Epithelial cell of proximal tubule (primary cell): Measurements from ENCODE around the gene APPBP2. TPM values are rescaled to one million over a fixed set of nuclear protein-coding genes. Genes with fewer than 3 reads are reported as not detected.

ENCODE experiments used
- DNase-seq: peaks from one replicate; pipeline ENCODE4 v3.0.0-alpha.2; 2011; ENCODE audit warnings: low read depth
- H3K4me3 ChIP-seq: 2 replicates; pipeline ENCODE4 v1.5.1; 2011; ENCODE audit warnings: low read depth, mild to moderate bottlenecking, low read length
- total RNA-seq: library from RNA; depleted of rRNA; stranded (reverse); fragments of >200 nt; gene quantifications from 2 replicates; pipeline ENCODE4 v1.2.3, GENCODE V29; 2015
- TF ChIP-seq, protein P1 (sequence below): conservative IDR thresholded peaks from 2 replicates; pipeline ENCODE4 v1.5.1; 2012; ENCODE audit warnings: low read depth, mild to moderate bottlenecking, low read length

Gene APPBP2, protein sequence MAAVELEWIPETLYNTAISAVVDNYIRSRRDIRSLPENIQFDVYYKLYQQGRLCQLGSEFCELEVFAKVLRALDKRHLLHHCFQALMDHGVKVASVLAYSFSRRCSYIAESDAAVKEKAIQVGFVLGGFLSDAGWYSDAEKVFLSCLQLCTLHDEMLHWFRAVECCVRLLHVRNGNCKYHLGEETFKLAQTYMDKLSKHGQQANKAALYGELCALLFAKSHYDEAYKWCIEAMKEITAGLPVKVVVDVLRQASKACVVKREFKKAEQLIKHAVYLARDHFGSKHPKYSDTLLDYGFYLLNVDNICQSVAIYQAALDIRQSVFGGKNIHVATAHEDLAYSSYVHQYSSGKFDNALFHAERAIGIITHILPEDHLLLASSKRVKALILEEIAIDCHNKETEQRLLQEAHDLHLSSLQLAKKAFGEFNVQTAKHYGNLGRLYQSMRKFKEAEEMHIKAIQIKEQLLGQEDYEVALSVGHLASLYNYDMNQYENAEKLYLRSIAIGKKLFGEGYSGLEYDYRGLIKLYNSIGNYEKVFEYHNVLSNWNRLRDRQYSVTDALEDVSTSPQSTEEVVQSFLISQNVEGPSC
- total RNA-seq: 14.5 and 16.5 TPM in 2 replicates

DNA sequence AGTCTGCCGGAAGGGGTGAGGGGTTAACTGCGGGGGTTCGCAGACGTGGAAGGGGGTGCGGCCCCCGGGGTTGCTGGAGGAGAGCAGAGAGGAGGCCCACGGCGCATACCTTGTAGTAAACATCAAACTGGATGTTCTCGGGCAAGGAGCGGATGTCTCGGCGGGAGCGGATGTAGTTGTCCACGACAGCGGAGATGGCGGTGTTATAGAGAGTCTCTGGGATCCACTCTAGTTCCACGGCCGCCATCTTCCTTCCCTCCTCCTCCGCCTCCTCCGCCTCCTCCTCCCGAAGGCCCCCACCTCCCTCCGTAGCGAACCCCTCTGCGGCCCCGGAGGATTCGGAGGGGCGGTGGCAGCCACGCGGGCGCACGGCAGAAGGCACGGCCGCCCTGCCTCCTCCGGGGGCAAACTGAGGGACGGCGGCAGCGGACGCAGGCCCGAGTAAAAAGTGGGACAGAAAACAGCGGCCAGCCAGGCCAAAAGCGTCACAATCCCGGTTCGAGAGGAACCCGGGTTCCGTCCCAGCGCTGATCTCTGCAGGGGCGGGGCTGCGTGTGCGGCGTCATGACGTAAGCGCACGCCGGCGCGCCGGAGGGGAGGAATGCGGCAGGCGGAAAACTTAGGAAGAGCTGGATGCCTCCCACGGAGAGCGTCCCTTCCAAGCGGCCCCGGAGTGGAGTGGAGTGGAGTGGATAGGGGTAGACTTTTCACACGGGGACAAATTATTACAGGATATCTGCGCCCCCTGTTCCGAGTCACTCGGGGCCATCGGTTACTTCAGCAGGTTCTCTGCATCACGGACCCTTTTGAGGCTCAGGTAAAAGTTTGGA lies at the start of gene APPBP2:
APPBP2 (minus strand) TSS at position 558 of the 830 bp plus-strand sequence; CDS start at position 247, 311 bp downstream.
- no peak for DNase-seq
- TF ChIP-seq, protein P1, sequence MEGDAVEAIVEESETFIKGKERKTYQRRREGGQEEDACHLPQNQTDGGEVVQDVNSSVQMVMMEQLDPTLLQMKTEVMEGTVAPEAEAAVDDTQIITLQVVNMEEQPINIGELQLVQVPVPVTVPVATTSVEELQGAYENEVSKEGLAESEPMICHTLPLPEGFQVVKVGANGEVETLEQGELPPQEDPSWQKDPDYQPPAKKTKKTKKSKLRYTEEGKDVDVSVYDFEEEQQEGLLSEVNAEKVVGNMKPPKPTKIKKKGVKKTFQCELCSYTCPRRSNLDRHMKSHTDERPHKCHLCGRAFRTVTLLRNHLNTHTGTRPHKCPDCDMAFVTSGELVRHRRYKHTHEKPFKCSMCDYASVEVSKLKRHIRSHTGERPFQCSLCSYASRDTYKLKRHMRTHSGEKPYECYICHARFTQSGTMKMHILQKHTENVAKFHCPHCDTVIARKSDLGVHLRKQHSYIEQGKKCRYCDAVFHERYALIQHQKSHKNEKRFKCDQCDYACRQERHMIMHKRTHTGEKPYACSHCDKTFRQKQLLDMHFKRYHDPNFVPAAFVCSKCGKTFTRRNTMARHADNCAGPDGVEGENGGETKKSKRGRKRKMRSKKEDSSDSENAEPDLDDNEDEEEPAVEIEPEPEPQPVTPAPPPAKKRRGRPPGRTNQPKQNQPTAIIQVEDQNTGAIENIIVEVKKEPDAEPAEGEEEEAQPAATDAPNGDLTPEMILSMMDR: no peak
- H3K4me3 ChIP-seq: peak within 1 kb of the TSS; percentile 97

DNA sequence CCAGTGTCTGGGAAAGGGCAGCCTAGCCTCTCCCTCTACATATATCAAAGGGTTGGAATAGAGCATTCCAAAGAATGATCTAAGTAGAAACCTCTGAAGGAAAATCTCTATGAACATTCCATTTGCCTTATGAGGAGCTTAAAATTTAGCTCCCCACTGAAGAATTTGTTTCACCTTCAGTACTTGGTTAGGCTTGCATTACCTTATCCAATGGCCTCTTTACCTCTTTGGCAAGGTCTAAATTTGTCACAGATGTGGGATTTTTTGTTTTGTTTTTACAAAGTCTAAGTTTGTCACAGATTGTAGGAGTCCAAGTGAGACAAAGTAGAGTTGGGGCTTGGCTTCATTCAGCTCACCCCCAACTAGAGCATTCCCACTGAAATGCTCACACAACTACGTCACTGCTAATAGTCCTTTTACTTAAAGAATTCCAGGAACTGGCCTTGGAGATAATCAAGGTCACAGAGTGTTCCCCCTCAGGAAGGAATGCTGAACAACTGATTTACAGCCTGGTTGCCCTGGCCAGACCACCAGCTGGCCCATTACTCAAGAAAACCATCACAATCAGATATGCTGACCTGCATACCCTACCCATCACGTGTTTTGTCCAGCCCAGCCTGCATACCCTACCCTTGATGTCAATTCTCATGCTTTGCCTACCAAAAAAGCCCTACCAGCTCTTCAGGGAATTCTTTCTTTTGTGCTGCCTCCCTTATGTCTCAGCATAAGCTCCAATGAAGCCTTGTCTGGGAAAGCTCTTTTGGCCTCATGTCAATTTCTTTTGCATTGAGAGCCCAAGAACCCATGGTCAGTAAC lies 47.4 kb upstream of the APPBP2 start:
- DNase-seq: peak; percentile 49
- no peak overlapping the region for H3K4me3 ChIP-seq
- TF ChIP-seq, protein P1: no peak

DNA sequence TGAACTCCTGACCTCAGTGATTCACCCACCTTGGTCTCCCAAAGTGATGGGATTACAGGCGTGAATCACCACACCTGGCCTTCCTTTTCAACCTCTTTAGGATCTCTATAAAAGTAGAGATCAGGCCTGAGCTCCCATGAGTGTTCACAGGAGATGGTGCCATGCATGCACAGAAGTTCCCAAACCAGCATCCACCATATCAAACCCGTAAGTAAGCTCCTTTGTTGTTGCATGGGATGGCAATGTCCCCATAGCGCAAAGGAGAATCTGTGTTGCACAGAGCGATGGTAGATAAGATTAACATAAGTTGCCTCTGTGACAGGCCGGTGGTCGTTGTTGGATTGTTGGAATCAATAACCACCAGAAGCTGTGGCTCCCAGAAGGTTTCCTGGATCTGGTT lies 39.2 kb upstream of the APPBP2 start:
- TF ChIP-seq, protein P1: no peak
- no peak overlapping the region for H3K4me3 ChIP-seq
- no peak for DNase-seq

DNA sequence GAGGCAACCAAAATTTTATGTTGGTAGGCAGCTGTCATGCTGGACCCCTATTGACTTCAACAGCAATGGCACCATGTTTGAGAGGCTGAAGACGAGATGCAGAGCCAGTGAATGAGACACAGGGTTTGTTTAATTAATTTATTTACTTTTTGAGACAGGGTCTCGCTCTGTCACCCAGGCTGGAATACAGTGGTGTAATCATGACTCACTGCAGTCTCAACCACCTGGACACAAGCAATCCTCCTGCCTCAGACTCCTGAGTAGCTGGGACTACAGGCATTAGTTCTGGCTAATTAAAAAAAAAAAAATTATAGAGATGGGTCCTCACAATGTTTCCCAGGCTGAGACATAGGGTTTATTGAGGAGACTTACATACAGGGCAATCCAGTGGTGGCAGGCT lies 37.7 kb upstream of the APPBP2 start:
- no peak overlapping the region for H3K4me3 ChIP-seq
- TF ChIP-seq, protein P1: no peak
- DNase-seq: no peak

DNA sequence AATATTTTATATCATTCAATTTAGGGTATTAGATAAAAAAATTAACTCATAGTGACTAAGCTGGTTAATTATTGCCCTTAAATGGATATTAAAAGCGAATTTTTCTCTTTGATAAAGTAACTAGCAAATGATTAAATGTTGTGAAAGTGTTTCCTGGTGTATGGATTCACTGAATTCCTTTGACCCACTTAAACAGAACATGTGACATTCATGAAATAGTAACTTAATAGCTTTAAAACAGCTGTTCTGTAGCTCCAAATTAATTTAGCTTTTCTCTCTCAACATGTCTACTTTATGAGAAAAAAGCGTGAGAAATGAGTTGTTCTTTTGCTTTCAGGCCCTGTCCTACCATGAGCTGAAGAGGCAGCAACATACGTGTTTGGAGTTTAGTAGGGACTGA lies 36.4 kb upstream of the APPBP2 start:
- H3K4me3 ChIP-seq: no peak overlapping the region
- TF ChIP-seq, protein P1: no peak
- DNase-seq: peak; percentile 62

DNA sequence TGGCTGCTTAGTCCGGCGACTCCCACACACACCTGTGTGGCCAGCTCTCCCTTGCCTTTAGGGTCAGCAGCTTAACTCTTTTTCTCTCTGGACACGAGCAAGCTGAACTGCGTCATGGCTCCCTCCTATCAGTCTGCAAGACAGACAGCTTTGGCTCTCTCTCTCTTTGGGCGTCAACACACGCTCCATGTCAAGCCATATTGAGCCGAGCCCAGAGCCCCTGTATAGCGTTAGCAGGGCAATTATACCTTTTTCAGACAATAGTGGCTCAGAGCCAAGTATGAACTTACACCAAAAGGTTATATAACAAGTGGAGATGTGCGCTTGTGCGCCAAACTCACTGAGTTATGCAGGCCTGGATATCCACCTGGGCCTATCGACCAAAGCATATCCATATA lies 34.8 kb upstream of the APPBP2 start:
- H3K4me3 ChIP-seq: no peak overlapping the region
- TF ChIP-seq, protein P1: no peak
- no peak for DNase-seq
